ENCODE data around the gene LRRC17. TPM values are rescaled to one million over a fixed set of nuclear protein-coding genes. Genes with fewer than 3 reads are reported as not detected.

The LRRC17 gene, protein sequence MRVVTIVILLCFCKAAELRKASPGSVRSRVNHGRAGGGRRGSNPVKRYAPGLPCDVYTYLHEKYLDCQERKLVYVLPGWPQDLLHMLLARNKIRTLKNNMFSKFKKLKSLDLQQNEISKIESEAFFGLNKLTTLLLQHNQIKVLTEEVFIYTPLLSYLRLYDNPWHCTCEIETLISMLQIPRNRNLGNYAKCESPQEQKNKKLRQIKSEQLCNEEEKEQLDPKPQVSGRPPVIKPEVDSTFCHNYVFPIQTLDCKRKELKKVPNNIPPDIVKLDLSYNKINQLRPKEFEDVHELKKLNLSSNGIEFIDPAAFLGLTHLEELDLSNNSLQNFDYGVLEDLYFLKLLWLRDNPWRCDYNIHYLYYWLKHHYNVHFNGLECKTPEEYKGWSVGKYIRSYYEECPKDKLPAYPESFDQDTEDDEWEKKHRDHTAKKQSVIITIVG
- 1 to 10 TPM; 2.0 to 2.9 TPM for total RNA-seq

DNA sequence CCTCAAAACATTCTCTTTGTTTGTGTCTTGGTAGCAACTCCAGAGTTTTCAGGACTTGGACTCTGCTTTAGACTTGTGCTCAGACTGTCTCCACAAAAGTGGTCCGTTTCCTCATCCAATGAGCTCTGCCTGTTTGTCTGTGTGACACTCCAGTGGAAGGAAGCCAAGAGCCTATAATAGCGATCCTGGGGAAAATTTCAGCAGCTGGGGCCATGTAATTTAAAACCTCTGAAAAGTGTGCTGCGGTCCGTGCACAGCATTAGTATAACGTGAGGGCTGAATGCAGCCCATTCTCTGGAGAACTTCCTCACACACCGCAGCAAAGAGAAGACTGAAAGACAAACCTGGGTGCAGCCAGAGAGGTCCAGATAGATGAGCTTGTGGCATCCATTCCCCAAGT lies at the start of gene LRRC17:
LRRC17 (plus strand) TSS at position 259 of the 400 bp plus-strand sequence. CDS start 20,914 bp downstream, outside the sequence.
- no peak within 1 kb of the TSS for H3K27ac ChIP-seq
- TF ChIP-seq POLR2A (IDR thresholded peaks at IDR 0.05) = no peak
- TF ChIP-seq, protein P1, sequence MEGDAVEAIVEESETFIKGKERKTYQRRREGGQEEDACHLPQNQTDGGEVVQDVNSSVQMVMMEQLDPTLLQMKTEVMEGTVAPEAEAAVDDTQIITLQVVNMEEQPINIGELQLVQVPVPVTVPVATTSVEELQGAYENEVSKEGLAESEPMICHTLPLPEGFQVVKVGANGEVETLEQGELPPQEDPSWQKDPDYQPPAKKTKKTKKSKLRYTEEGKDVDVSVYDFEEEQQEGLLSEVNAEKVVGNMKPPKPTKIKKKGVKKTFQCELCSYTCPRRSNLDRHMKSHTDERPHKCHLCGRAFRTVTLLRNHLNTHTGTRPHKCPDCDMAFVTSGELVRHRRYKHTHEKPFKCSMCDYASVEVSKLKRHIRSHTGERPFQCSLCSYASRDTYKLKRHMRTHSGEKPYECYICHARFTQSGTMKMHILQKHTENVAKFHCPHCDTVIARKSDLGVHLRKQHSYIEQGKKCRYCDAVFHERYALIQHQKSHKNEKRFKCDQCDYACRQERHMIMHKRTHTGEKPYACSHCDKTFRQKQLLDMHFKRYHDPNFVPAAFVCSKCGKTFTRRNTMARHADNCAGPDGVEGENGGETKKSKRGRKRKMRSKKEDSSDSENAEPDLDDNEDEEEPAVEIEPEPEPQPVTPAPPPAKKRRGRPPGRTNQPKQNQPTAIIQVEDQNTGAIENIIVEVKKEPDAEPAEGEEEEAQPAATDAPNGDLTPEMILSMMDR (IDR thresholded peaks at IDR 0.05) = no peak
- H3K27me3 ChIP-seq = no peaks in the 10 kb centered on the region
- intact Hi-C loops (cut with DNase I) = no loop called here
- no peak within 1 kb of the TSS for H3K4me3 ChIP-seq
- ATAC-seq = no peak
- H3K4me1 ChIP-seq = no peaks in the 10 kb centered on the region
- H3K36me3 ChIP-seq (replicated peaks in 1 of 2; ENCODE audit: insufficient read depth in 1 of 2, low read depth in 2 of 2) = no peaks in the 10 kb centered on the region
- no peak for DNase-seq
- 56 to 72% methylated on average over 6 of the region's 6 CpGs for WGBS, 2 donors
- no peaks in the 10 kb centered on the region for H3K9me3 ChIP-seq

DNA sequence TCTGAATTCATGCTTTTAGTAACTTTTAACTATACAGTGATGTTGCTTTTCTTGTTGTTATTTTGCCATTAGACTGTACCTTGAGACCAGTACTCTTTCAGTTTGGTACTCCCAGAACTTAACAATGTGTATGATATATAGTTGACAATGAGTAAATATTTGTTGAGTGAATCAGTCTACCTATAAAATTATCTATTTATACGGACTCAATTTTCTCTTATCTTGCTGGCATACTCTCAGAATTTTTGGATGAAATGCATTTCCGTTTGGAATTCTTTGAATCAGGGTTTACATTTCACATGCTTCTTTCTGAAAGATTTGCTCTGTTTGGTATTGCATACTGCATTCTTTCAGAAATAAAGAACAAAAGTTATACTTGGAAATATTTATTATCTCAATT lies 47.8 kb upstream of the LRRC17 start:
- Histone ChIP-seq H3K36me3 (replicated peaks in 1 of 2; ENCODE audit: insufficient read depth in 1 of 2, low read depth in 2 of 2) (no peaks in the 10 kb centered on the region), H3K4me3 (no peak overlapping the region), H3K4me1 (no peaks in the 10 kb centered on the region), H3K9me3 (no peaks in the 10 kb centered on the region), H3K27ac (no peak overlapping the region), H3K27me3 (no peaks in the 10 kb centered on the region)
- TF ChIP-seq POLR2A (IDR thresholded peaks at IDR 0.05) = no peak
- TF ChIP-seq, protein P1 (IDR thresholded peaks at IDR 0.05) = no peak
- WGBS, 2 donors = 23 to 24% methylated on average over 2 of the region's 2 CpGs
- ATAC-seq (no peak), DNase-seq (no peak)
- intact Hi-C loops (cut with DNase I) = no loop called here

DNA sequence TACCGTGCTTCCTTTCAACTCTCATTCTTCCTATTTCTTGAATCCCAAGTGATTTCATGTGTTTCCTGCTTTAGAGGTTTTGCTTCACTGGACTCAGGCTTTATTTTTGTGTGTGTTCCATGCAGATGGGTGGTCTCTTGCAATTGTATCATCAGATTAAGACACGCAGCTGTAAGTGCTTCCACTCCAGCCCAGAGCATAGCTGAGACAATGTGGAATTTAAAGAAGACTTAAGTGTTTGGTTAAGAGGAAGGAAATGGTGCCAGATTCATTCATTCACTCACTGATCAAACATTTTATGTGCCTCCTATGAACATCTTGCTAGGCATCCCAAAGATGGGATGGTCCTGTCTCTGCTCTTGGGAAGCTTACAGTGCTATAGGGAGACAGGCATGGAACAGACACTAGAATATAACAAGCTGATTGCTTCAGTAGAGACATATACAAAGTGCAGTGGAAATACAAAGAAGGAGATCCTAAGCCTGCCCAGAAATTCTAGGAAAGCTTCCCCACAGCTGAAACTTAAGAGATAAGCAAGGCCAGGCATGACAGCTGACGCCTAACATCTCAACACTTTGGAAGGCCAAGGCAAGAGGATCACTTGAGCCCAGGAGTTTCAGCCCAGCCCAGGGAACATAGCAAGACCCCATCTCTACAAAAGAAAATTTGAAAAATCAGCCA lies 46.1 kb upstream of the LRRC17 start:
- DNase-seq (no peak), ATAC-seq (no peak)
- WGBS, 2 donors = 87 to 92% methylated on average over 3 of the region's 3 CpGs
- Histone ChIP-seq H3K9me3 (no peaks in the 10 kb centered on the region), H3K27ac (no peak overlapping the region), H3K4me1 (no peaks in the 10 kb centered on the region), H3K4me3 (no peak overlapping the region), H3K27me3 (no peaks in the 10 kb centered on the region), H3K36me3 (replicated peaks in 1 of 2; ENCODE audit: insufficient read depth in 1 of 2, low read depth in 2 of 2) (no peaks in the 10 kb centered on the region)
- intact Hi-C loops (cut with DNase I) = no loop called here
- TF ChIP-seq POLR2A (IDR thresholded peaks at IDR 0.05) = no peak
- TF ChIP-seq, protein P1 (IDR thresholded peaks at IDR 0.05) = no peak

DNA sequence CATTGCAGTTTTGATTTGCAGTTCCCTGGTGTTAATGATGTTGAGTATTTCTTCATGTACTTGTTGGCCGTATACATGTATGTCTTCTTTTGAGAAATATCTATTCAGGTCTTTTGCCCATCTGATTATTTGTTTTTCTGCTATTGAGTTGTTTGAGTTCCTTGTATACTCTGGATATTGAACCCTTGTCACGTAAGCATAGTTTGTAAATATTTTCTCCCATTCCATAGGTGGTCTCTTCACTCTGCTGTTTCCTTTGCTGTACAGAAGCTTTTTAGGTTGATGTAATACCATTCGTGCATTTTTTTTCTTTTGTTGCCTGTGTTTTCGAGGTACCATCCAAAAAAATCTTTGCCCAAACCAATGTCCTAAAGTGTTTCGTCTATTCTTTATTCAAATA lies 43.6 kb upstream of the LRRC17 start:
- Histone ChIP-seq H3K4me1 (no peaks in the 10 kb centered on the region), H3K4me3 (no peak overlapping the region), H3K9me3 (no peaks in the 10 kb centered on the region), H3K36me3 (replicated peaks in 1 of 2; ENCODE audit: insufficient read depth in 1 of 2, low read depth in 2 of 2) (no peaks in the 10 kb centered on the region), H3K27ac (no peak overlapping the region), H3K27me3 (no peaks in the 10 kb centered on the region)
- DNase-seq = no peak
- no peak for ATAC-seq
- TF ChIP-seq, protein P1 (IDR thresholded peaks at IDR 0.05) = no peak
- no peak for TF ChIP-seq POLR2A (IDR thresholded peaks at IDR 0.05)
- whole genome bisulfite sequencing, 2 donors = 76 to 92% methylated on average over 5 of the region's 5 CpGs
- intact Hi-C loops (cut with DNase I) = no loop called here

Data from body of pancreas (tissue), 4 donors.